Bronchial epithelial cell (primary cell): ENCODE measurements around the gene SLC17A8. TPM values are rescaled to one million over a fixed set of nuclear protein-coding genes. Genes with fewer than 3 reads are reported as not detected.

Experiments used
- DNase-seq: peaks from one replicate; pipeline ENCODE4 v3.0.0-alpha.2; 2010; ENCODE audit warnings: low read depth
- FAIRE-seq: peaks from 2 replicates; lab custom pipeline; 2011; peaks lifted over from hg19 to GRCh38; lab: Jason Lieb, UNC
- H3K27me3 ChIP-seq: 2 replicates; pipeline ENCODE4 v1.5.1; 2011; ENCODE audit warnings: low read length; ENCODE audit not compliant: control insufficient read depth, insufficient read depth
- H3K36me3 ChIP-seq: 2 replicates; pipeline ENCODE4 v1.5.1; 2011; ENCODE audit warnings: low read length; ENCODE audit not compliant: control insufficient read depth, insufficient read depth
- H3K4me3 ChIP-seq: 2 replicates; pipeline ENCODE4 v1.5.1; 2011; ENCODE audit warnings: mild to moderate bottlenecking, low read depth, low read length, control low read depth
- CTCF ChIP-seq: IDR thresholded peaks from 2 replicates; pipeline ENCODE4 v1.5.1; 2011; ENCODE audit warnings: mild to moderate bottlenecking, moderate library complexity, low read length, control low read depth, inconsistent platforms; ENCODE audit not compliant: insufficient read depth, severe bottlenecking
- total RNA-seq: library from RNA; depleted of rRNA; stranded (reverse); fragments of >200 nt; gene quantifications from 2 replicates; pipeline ENCODE4 v1.2.1, GENCODE V29; 2014

SLC17A8 gene
- total RNA-seq, 1 donor from 2014 or later = not detected

GRCh38 chr12:100453951-100454350 is 97.1 kb downstream of the SLC17A8 start:
- Histone ChIP-seq H3K36me3 (no peaks in the 10 kb centered on the region), H3K4me3 (no peak overlapping the region), H3K27me3 (no peaks in the 10 kb centered on the region)
- no peak for TF ChIP-seq CTCF
- FAIRE-seq = no peak
- no peak for DNase-seq

DNA sequence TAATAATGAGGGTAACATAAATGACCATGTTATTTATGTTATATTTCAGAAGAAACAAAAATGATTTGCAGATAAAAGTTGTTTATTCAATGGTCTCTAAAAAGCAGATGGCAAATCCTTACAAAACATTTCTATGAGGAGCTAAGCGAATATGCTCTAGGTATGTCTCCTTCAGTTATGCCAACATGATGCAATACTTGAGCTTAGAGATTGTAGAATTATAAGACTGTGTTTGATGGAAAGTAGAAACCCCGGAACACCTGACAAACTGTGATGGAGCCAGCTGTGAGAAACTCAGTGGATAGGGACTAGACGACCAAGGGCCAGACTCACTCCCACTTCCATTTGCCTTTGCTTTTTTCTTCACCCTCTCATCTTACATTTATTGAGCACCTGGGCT is 99.0 kb downstream of the SLC17A8 start:
- Histone ChIP-seq H3K27me3 (no peaks in the 10 kb centered on the region), H3K4me3 (no peak overlapping the region), H3K36me3 (no peaks in the 10 kb centered on the region)
- no peak for TF ChIP-seq CTCF
- DNase-seq (no peak), FAIRE-seq (no peak)

- no peaks in the 10 kb centered on the region for H3K27me3 ChIP-seq
- FAIRE-seq = no peak
Observed at GRCh38 chr12:100458191-100458590, 101.3 kb downstream of the SLC17A8 start.

GRCh38 chr12:100460702-100461101 is 103.8 kb downstream of the SLC17A8 start:
- H3K27me3 ChIP-seq = no peaks in the 10 kb centered on the region

More at GRCh38 chr12:100458191-100458590, 101.3 kb downstream of the SLC17A8 start:
- no peak for DNase-seq
- TF ChIP-seq CTCF = no peak
- no peaks in the 10 kb centered on the region for H3K36me3 ChIP-seq
- H3K4me3 ChIP-seq = no peak overlapping the region

GRCh38 chr12:100461330-100461973 is 104.6 kb downstream of the SLC17A8 start:
- Histone ChIP-seq H3K27me3 (no peaks in the 10 kb centered on the region), H3K4me3 (no peak overlapping the region), H3K36me3 (no peaks in the 10 kb centered on the region)
- FAIRE-seq = no peak
- no peak for DNase-seq
- no peak for TF ChIP-seq CTCF

More at GRCh38 chr12:100460702-100461101, 103.8 kb downstream of the SLC17A8 start:
- no peak overlapping the region for H3K4me3 ChIP-seq
- no peak for DNase-seq
- FAIRE-seq = no peak
- no peak for TF ChIP-seq CTCF
- H3K36me3 ChIP-seq = no peaks in the 10 kb centered on the region

DNA sequence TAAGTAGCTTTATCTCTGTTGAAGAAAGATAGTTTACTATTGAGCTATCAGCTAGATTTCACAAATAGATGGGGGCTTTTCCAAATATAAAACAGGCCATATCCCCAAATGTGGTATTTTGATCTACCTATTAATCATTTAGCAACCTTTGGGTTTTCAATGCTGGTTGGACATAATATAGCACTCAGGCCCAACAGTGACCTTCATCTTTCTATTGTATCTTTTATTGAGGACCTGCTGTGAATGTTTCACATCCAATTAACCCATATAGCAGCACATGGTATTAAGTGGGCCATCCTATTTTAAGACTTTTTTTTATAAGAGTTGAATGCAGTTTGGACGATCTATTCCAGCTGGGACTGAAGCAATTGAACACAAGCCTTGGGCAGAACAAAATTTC is 106.8 kb downstream of the SLC17A8 start:
- Histone ChIP-seq H3K4me3 (no peak overlapping the region), H3K36me3 (no peaks in the 10 kb centered on the region), H3K27me3 (no peaks in the 10 kb centered on the region)
- no peak for TF ChIP-seq CTCF
- DNase-seq = no peak
- no peak for FAIRE-seq
